OCI-LY1 (cell line): ENCODE data around the gene OR7A10.

ENCODE experiments used
- H2AFZ ChIP-seq: fragments of 200-600 bp; sonication (generic), shearing (Covaris generic); 2 replicates; pipeline ENCODE4 v1.6.0; 2014; ENCODE audit warnings: antibody characterized with exemption, mild to moderate bottlenecking, low read length
- H3F3A ChIP-seq: fragments of 200-600 bp; sonication (generic), shearing (Covaris generic); 2 replicates; pipeline ENCODE4 v1.6.0; 2014; ENCODE audit warnings: mild to moderate bottlenecking, antibody characterized with exemption, low read length, moderate library complexity; ENCODE audit not compliant: insufficient read depth
- H3K27ac ChIP-seq: fragments of 200-600 bp; sonication (generic); 2 replicates; pipeline ENCODE4 v1.5.1; 2014; ENCODE audit warnings: low read length, mixed run types, mild to moderate bottlenecking, low read depth; ENCODE audit not compliant: poor library complexity, severe bottlenecking
- H3K27me3 ChIP-seq: fragments of 200-600 bp; sonication (generic); 2 replicates; pipeline ENCODE4 v1.6.0; 2014; ENCODE audit warnings: antibody characterized with exemption, mild to moderate bottlenecking, low read length, moderate library complexity; ENCODE audit not compliant: insufficient read depth
- H3K36me3 ChIP-seq: fragments of 200-600 bp; sonication (generic); 2 replicates; pipeline ENCODE4 v1.6.1; 2014; ENCODE audit warnings: mild to moderate bottlenecking, antibody characterized with exemption, low read length, moderate library complexity, mixed read lengths; ENCODE audit not compliant: insufficient read depth
- H3K4me1 ChIP-seq: fragments of 200-600 bp; sonication (generic); 2 replicates; pipeline ENCODE4 v1.5.1; 2014; ENCODE audit warnings: mild to moderate bottlenecking, low read length, moderate library complexity; ENCODE audit not compliant: insufficient read depth, severe bottlenecking
- H3K4me2 ChIP-seq: fragments of 200-600 bp; sonication (generic), shearing (Covaris generic); 2 replicates; pipeline ENCODE4 v1.6.1; 2014; ENCODE audit warnings: low read length
- H3K4me3 ChIP-seq: fragments of 200-600 bp; sonication (generic); 2 replicates; pipeline ENCODE4 v1.5.1; 2014; ENCODE audit warnings: low read length, low read depth, mild to moderate bottlenecking, mixed read lengths; ENCODE audit not compliant: poor library complexity, severe bottlenecking
- H3K79me2 ChIP-seq: fragments of 200-600 bp; shearing (Covaris generic); 2 replicates; pipeline ENCODE4 v1.6.1; 2016; ENCODE audit warnings: mixed run types, low read length, mixed read lengths; ENCODE audit not compliant: insufficient read depth
- H3K9ac ChIP-seq: fragments of 200-600 bp; sonication (generic), shearing (Covaris generic); 2 replicates; pipeline ENCODE4 v1.6.1; 2014; ENCODE audit warnings: mild to moderate bottlenecking, low read length, mixed read lengths
- H3K9me2 ChIP-seq: fragments of 200-600 bp; sonication (generic), shearing (Covaris generic); 2 replicates; pipeline ENCODE4 v1.6.1; 2014; ENCODE audit warnings: low read depth, mild to moderate bottlenecking, low read length, mixed read lengths
- H3K9me3 ChIP-seq: fragments of 200-600 bp; shearing (Covaris generic); 2 replicates; pipeline ENCODE4 v1.6.1; 2014; ENCODE audit warnings: low read length, mixed read lengths
- H4K20me1 ChIP-seq: fragments of 200-600 bp; sonication (generic), shearing (Covaris generic); 2 replicates; pipeline ENCODE4 v1.6.0; 2016; ENCODE audit warnings: mild to moderate bottlenecking, low read length; ENCODE audit not compliant: insufficient read depth
- EZH2 ChIP-seq: fragments of 200-600 bp; sonication (generic), shearing (Covaris generic); IDR thresholded peaks from 2 replicates; pipeline ENCODE4 v1.8.0; 2017; ENCODE audit warnings: borderline replicate concordance, mixed run types, mild to moderate bottlenecking, antibody characterized with exemption, low read length, moderate library complexity, mixed read lengths
- TF ChIP-seq, protein P1 (sequence below): fragments of 200-600 bp; sonication (generic), shearing (Covaris generic); IDR thresholded peaks from 2 replicates; pipeline ENCODE4 v1.5.1; 2017; ENCODE audit warnings: mild to moderate bottlenecking, antibody characterized with exemption, low read length, moderate library complexity, mixed read lengths

Gene OR7A10

DNA sequence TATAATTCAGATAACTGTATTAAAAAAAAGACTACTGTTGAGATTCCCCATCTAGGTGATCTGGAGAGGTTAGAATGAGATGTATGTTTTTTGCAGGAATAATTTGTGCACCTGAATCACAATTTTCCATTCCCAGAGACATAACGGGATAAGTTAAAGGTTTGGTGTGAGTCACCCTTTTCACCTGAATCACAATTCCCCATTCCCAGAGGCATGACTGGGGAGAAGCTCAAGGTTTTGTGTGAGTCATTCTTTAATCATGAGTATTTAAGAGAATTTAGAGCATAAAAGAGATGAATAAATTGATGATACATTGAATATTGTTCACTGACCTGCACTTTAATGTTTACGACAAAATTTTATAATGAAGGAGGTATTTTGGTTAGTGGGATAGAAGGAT lies 22.7 kb downstream of the OR7A10 start:
- no peak overlapping the region for H3K4me3 ChIP-seq
- H3K9me3 ChIP-seq, result no peaks in the 10 kb centered on the region
- TF ChIP-seq EZH2, result no peak
- TF ChIP-seq, protein P1, sequence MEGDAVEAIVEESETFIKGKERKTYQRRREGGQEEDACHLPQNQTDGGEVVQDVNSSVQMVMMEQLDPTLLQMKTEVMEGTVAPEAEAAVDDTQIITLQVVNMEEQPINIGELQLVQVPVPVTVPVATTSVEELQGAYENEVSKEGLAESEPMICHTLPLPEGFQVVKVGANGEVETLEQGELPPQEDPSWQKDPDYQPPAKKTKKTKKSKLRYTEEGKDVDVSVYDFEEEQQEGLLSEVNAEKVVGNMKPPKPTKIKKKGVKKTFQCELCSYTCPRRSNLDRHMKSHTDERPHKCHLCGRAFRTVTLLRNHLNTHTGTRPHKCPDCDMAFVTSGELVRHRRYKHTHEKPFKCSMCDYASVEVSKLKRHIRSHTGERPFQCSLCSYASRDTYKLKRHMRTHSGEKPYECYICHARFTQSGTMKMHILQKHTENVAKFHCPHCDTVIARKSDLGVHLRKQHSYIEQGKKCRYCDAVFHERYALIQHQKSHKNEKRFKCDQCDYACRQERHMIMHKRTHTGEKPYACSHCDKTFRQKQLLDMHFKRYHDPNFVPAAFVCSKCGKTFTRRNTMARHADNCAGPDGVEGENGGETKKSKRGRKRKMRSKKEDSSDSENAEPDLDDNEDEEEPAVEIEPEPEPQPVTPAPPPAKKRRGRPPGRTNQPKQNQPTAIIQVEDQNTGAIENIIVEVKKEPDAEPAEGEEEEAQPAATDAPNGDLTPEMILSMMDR, result no peak
- no peak overlapping the region for H2AFZ ChIP-seq
- no peaks in the 10 kb centered on the region for H4K20me1 ChIP-seq
- H3K79me2 ChIP-seq, result no peaks in the 10 kb centered on the region
- H3K36me3 ChIP-seq, result no peaks in the 10 kb centered on the region
- no peak overlapping the region for H3K9ac ChIP-seq
- no peaks in the 10 kb centered on the region for H3K27me3 ChIP-seq
- no peaks in the 10 kb centered on the region for H3F3A ChIP-seq
- H3K27ac ChIP-seq, result no peak overlapping the region
- no peaks in the 10 kb centered on the region for H3K9me2 ChIP-seq
- H3K4me2 ChIP-seq, result no peak overlapping the region
- H3K4me1 ChIP-seq, result no peaks in the 10 kb centered on the region

DNA sequence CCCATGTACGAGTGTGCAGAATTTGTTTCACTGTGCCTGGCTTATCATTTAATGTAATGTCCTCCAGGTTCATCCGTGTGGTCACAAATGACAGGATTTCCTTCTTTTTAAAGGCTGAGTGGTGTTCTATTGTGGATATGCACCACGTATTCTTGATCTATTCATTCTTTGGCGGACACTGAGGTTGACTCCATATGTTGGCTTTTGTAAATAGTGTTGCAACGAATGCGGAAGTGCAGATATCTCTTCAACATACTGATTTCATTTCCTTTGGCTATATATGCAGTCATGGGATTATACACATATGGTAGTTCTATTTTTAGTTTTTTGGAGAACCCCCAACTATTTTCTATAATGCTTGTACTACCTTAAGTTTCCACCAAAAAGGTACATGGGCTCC lies 26.8 kb downstream of the OR7A10 start:
- Histone ChIP-seq H3K4me1 (no peaks in the 10 kb centered on the region), H3K27me3 (no peaks in the 10 kb centered on the region), H3K4me3 (no peak overlapping the region), H3K9me2 (no peaks in the 10 kb centered on the region), H2AFZ (no peak overlapping the region), H3K36me3 (no peaks in the 10 kb centered on the region), H3F3A (no peaks in the 10 kb centered on the region), H4K20me1 (no peaks in the 10 kb centered on the region), H3K27ac (no peak overlapping the region), H3K9me3 (no peaks in the 10 kb centered on the region), H3K9ac (no peak overlapping the region), H3K4me2 (no peak overlapping the region), H3K79me2 (no peaks in the 10 kb centered on the region)
- TF ChIP-seq EZH2, result no peak
- TF ChIP-seq, protein P1, result no peak

DNA sequence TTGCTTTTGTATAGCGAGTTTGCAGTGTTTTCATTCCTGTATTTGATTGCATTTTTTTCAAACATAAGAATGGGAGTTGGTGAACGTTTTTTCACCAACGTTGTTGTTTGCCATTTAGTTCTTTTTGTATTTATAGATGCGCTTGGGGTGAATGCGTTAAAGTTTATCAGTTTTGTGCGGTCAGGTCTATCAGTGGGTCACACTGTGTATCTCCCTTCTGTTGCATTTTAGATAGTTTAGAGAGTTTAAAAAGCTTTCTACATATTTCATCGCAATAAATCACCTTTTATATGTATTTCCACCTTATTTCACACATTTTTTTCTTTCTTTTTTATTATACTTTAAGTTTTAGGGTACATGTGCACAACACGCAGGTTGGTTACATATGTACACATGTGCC lies 30.1 kb downstream of the OR7A10 start:
- Histone ChIP-seq H3K9me3 (no peaks in the 10 kb centered on the region), H3K9ac (no peak overlapping the region), H3K9me2 (no peaks in the 10 kb centered on the region), H3K79me2 (no peaks in the 10 kb centered on the region), H3K27ac (no peak overlapping the region), H3K36me3 (no peaks in the 10 kb centered on the region), H3F3A (no peaks in the 10 kb centered on the region), H3K4me3 (no peak overlapping the region), H3K4me1 (no peaks in the 10 kb centered on the region), H4K20me1 (no peaks in the 10 kb centered on the region), H2AFZ (no peak overlapping the region), H3K27me3 (no peaks in the 10 kb centered on the region), H3K4me2 (no peak overlapping the region)
- TF ChIP-seq, protein P1, result no peak
- no peak for TF ChIP-seq EZH2
